GM23338 (cell line): ENCODE measurements around the gene PFKP. TPM values are rescaled to one million over a fixed set of nuclear protein-coding genes. Genes with fewer than 3 reads are reported as not detected.

Source experiments
- ATAC-seq: fragments of 200-7000 bp; cut with Tn5 transposase; 3 replicates; pipeline ENCODE4 v1.9.1; 2020
- DNase-seq: peaks from one replicate; pipeline ENCODE4 v3.0.0-alpha.2; 2015; ENCODE audit warnings: low spot score
- H2AFZ ChIP-seq: fragments of 200-600 bp; sonication (generic); 2 replicates; pipeline ENCODE4 v1.8.0; 2016; ENCODE audit warnings: antibody characterized with exemption, mild to moderate bottlenecking, moderate library complexity
- H3F3A ChIP-seq: fragments of 200-600 bp; sonication (generic); replicated peaks from 2 replicates; pipeline ENCODE4 v1.8.0; 2017; ENCODE audit warnings: antibody characterized with exemption, mixed run types, low read depth
- H3K27ac ChIP-seq: fragments of 200-600 bp; sonication (generic); 2 replicates; pipeline ENCODE4 v1.6.1; 2016; ENCODE audit warnings: low read depth
- H3K27me3 ChIP-seq: fragments of 200-600 bp; sonication (generic); 2 replicates; pipeline ENCODE4 v1.8.0; 2016; ENCODE audit warnings: mild to moderate bottlenecking, mixed run types, moderate library complexity; ENCODE audit not compliant: insufficient read depth
- H3K36me3 ChIP-seq: fragments of 200-600 bp; sonication (generic); 2 replicates; pipeline ENCODE4 v1.8.0; 2016; ENCODE audit warnings: mild to moderate bottlenecking; ENCODE audit not compliant: insufficient read depth
- H3K4me1 ChIP-seq: fragments of 200-600 bp; sonication (generic); 2 replicates; pipeline ENCODE4 v1.8.0; 2016; ENCODE audit warnings: mild to moderate bottlenecking, moderate library complexity; ENCODE audit not compliant: insufficient read depth
- H3K4me2 ChIP-seq: fragments of 200-600 bp; sonication (generic); 2 replicates; pipeline ENCODE4 v1.7.1; 2017; ENCODE audit warnings: mixed run types
- H3K4me3 ChIP-seq: fragments of 200-600 bp; sonication (generic); 2 replicates; pipeline ENCODE4 v1.6.1; 2016; ENCODE audit warnings: mixed run types
- H3K79me2 ChIP-seq: fragments of 200-600 bp; sonication (generic); replicated peaks from 2 replicates; pipeline ENCODE4 v1.8.0; 2017; ENCODE audit warnings: mild to moderate bottlenecking; ENCODE audit not compliant: insufficient read depth
- H3K9me2 ChIP-seq: fragments of 200-600 bp; sonication (generic); 2 replicates; pipeline ENCODE4 v1.8.0; 2017; ENCODE audit not compliant: insufficient read depth
- H4K20me1 ChIP-seq: fragments of 200-600 bp; sonication (generic); replicated peaks from 2 replicates; pipeline ENCODE4 v1.8.0; 2017; ENCODE audit warnings: mild to moderate bottlenecking; ENCODE audit not compliant: insufficient read depth
- H3K27ac Mint-ChIP-seq: 2 replicates; pipeline ENCODE4 v1.8.0; 2020; ENCODE audit warnings: inconsistent platforms, mild to moderate bottlenecking, moderate library complexity, mixed read lengths
- H3K27me3 Mint-ChIP-seq: 3 replicates; pipeline ENCODE4 v1.8.0; 2022; ENCODE audit warnings: low read depth, mild to moderate bottlenecking, moderate library complexity, mixed read lengths, inconsistent platforms; ENCODE audit not compliant: insufficient read depth, poor library complexity
- H3K36me3 Mint-ChIP-seq: 3 replicates; pipeline ENCODE4 v1.8.0; 2021; ENCODE audit warnings: low read depth, mild to moderate bottlenecking, inconsistent platforms, moderate library complexity, mixed read lengths
- H3K4me1 Mint-ChIP-seq: 3 replicates; pipeline ENCODE4 v1.8.0; 2020; ENCODE audit warnings: mild to moderate bottlenecking, inconsistent platforms, mixed read lengths
- H3K4me3 Mint-ChIP-seq: 3 replicates; pipeline ENCODE4 v1.8.0; 2021; ENCODE audit warnings: moderate library complexity, mild to moderate bottlenecking, inconsistent platforms, mixed read lengths
- H3K9me3 Mint-ChIP-seq: 3 replicates; pipeline ENCODE4 v1.8.0; 2020; ENCODE audit warnings: moderate library complexity, mild to moderate bottlenecking, inconsistent platforms, mixed read lengths
- ETS1 ChIP-seq: IDR thresholded peaks from 2 replicates; pipeline ENCODE4 v1.6.1; 2016; ENCODE audit warnings: antibody characterized with exemption
- EZH2 ChIP-seq: fragments of 200-600 bp; sonication (generic); IDR thresholded peaks from one replicate; pipeline ENCODE4 v1.8.0; 2017; ENCODE audit warnings: antibody characterized with exemption, mild to moderate bottlenecking, low read depth; ENCODE audit not compliant: unreplicated experiment
- EZH2phosphoT487 ChIP-seq: fragments of 200-600 bp; sonication (generic); IDR thresholded peaks from one replicate; pipeline ENCODE4 v1.8.1; 2018; ENCODE audit warnings: antibody characterized with exemption; ENCODE audit not compliant: unreplicated experiment
- JUNB ChIP-seq: IDR thresholded peaks from one replicate; pipeline ENCODE4 v1.6.1; 2016; ENCODE audit warnings: antibody characterized with exemption; ENCODE audit not compliant: unreplicated experiment
- NANOG ChIP-seq: IDR thresholded peaks from 2 replicates; pipeline ENCODE4 v1.6.1; 2016; ENCODE audit warnings: antibody characterized with exemption, borderline replicate concordance
- REST ChIP-seq: IDR thresholded peaks from one replicate; pipeline ENCODE4 v1.6.1; 2018; ENCODE audit warnings: antibody characterized with exemption; ENCODE audit not compliant: unreplicated experiment
- STAT1 ChIP-seq: IDR thresholded peaks from one replicate; pipeline ENCODE4 v1.6.1; 2016; ENCODE audit warnings: antibody characterized with exemption; ENCODE audit not compliant: unreplicated experiment
- ZNF331 ChIP-seq: fragments of 250-450 bp; sonication (Bioruptor Pico); IDR thresholded peaks from 2 replicates; pipeline ENCODE4 v1.5.0; 2020; ENCODE audit warnings: low read depth, mild to moderate bottlenecking, moderate library complexity
- polyA plus RNA-seq: library from polyadenylated mRNA; unstranded; fragments of >200 nt; fragmentation: Nextera tagmentation; extraction: Ambion mirVana; gene quantifications from 2 replicates; pipeline ENCODE4 v1.2.1, GENCODE V29; 2016
- total RNA-seq: library from RNA; depleted of rRNA; stranded (reverse); fragments of >200 nt; shearing (Covaris generic); gene quantifications from 2 replicates; pipeline ENCODE4 v1.2.3, GENCODE V29; 2014
- TF ChIP-seq, protein P1 (sequence below), 2 experiments: fragments of 200-600 bp in 1 of 2; sonication (generic) in 1 of 2; conservative IDR thresholded peaks; 2 replicates each; pipeline versions ENCODE4 v1.5.1 to v1.6.1; 2016 to 2017; ENCODE audit warnings: antibody characterized with exemption in 2 of 2, low read depth in 2 of 2, mild to moderate bottlenecking in 2 of 2, moderate library complexity in 1 of 2
- TF ChIP-seq, protein P2 (sequence below): fragments of 250-450 bp; sonication (Bioruptor Pico); IDR thresholded peaks from 2 replicates; pipeline ENCODE4 v1.5.0; 2020; ENCODE audit warnings: mild to moderate bottlenecking, moderate library complexity

PFKP gene
- total and polyA plus RNA-seq, 2 experiments from 2014 or later: 56.3 to 120 TPM

DNA sequence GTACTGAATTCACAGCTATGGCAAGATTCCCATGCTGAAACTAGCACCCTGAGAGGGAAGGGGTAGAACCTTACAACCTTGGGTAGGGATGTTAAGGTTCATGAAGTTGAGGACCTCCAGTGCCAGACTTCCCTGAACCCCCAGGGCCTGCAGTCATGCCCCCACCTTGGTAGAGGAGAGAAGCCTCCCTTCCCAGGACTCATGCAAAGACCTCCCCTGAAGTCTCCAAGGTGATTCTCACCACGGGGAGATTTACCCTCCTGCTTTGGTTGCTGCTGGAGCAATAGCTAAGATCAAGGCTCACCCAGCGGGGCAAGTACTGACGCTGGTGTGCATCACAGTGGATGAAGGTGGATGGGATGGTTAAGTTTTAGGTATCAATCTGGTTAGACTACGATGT lies 49.1 kb upstream of the PFKP start (continued):
- TF ChIP-seq, protein P1, sequence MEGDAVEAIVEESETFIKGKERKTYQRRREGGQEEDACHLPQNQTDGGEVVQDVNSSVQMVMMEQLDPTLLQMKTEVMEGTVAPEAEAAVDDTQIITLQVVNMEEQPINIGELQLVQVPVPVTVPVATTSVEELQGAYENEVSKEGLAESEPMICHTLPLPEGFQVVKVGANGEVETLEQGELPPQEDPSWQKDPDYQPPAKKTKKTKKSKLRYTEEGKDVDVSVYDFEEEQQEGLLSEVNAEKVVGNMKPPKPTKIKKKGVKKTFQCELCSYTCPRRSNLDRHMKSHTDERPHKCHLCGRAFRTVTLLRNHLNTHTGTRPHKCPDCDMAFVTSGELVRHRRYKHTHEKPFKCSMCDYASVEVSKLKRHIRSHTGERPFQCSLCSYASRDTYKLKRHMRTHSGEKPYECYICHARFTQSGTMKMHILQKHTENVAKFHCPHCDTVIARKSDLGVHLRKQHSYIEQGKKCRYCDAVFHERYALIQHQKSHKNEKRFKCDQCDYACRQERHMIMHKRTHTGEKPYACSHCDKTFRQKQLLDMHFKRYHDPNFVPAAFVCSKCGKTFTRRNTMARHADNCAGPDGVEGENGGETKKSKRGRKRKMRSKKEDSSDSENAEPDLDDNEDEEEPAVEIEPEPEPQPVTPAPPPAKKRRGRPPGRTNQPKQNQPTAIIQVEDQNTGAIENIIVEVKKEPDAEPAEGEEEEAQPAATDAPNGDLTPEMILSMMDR (conservative IDR thresholded peaks at IDR 0.05; ENCODE audit: low read depth in 2 of 2): no peak

- no peaks in the 10 kb centered on the region for H3K4me1 Mint-ChIP-seq
- H3K4me3 Mint-ChIP-seq: no peak overlapping the region
- Histone ChIP-seq H3K9me2 (0 out of 2 replicates have a peak, but pooled peaks cover 2% of the 10 kb centered on the region), H3K79me2 (no peaks in the 10 kb centered on the region), H4K20me1 (no peaks in the 10 kb centered on the region), H3K27me3 (no peaks in the 10 kb centered on the region), H3K4me2 (no peak overlapping the region), H3K4me3 (no peak overlapping the region), H3F3A (no peaks in the 10 kb centered on the region), H2AFZ (no peak overlapping the region), H3K4me1 (no peaks in the 10 kb centered on the region), H3K27ac (no peak overlapping the region), H3K36me3 (no peaks in the 10 kb centered on the region)
- H3K9me3 Mint-ChIP-seq: peaks cover 15% of the 10 kb centered on the region
- peaks cover 6% of the 10 kb centered on the region for H3K27me3 Mint-ChIP-seq
- DNase-seq (no peak), ATAC-seq (no peak)
- no peaks in the 10 kb centered on the region; the same call in 2 of the 3 replicates for H3K36me3 Mint-ChIP-seq
- H3K27ac Mint-ChIP-seq: no peak overlapping the region
- TF ChIP-seq ZNF331 (CRISPR knock-in tag) (no peak), ETS1 (no peak), NANOG (no peak), EZH2 (no peak), REST (no peak), STAT1 (no peak), EZH2phosphoT487 (no peak), JUNB (no peak)
- TF ChIP-seq, protein P2, sequence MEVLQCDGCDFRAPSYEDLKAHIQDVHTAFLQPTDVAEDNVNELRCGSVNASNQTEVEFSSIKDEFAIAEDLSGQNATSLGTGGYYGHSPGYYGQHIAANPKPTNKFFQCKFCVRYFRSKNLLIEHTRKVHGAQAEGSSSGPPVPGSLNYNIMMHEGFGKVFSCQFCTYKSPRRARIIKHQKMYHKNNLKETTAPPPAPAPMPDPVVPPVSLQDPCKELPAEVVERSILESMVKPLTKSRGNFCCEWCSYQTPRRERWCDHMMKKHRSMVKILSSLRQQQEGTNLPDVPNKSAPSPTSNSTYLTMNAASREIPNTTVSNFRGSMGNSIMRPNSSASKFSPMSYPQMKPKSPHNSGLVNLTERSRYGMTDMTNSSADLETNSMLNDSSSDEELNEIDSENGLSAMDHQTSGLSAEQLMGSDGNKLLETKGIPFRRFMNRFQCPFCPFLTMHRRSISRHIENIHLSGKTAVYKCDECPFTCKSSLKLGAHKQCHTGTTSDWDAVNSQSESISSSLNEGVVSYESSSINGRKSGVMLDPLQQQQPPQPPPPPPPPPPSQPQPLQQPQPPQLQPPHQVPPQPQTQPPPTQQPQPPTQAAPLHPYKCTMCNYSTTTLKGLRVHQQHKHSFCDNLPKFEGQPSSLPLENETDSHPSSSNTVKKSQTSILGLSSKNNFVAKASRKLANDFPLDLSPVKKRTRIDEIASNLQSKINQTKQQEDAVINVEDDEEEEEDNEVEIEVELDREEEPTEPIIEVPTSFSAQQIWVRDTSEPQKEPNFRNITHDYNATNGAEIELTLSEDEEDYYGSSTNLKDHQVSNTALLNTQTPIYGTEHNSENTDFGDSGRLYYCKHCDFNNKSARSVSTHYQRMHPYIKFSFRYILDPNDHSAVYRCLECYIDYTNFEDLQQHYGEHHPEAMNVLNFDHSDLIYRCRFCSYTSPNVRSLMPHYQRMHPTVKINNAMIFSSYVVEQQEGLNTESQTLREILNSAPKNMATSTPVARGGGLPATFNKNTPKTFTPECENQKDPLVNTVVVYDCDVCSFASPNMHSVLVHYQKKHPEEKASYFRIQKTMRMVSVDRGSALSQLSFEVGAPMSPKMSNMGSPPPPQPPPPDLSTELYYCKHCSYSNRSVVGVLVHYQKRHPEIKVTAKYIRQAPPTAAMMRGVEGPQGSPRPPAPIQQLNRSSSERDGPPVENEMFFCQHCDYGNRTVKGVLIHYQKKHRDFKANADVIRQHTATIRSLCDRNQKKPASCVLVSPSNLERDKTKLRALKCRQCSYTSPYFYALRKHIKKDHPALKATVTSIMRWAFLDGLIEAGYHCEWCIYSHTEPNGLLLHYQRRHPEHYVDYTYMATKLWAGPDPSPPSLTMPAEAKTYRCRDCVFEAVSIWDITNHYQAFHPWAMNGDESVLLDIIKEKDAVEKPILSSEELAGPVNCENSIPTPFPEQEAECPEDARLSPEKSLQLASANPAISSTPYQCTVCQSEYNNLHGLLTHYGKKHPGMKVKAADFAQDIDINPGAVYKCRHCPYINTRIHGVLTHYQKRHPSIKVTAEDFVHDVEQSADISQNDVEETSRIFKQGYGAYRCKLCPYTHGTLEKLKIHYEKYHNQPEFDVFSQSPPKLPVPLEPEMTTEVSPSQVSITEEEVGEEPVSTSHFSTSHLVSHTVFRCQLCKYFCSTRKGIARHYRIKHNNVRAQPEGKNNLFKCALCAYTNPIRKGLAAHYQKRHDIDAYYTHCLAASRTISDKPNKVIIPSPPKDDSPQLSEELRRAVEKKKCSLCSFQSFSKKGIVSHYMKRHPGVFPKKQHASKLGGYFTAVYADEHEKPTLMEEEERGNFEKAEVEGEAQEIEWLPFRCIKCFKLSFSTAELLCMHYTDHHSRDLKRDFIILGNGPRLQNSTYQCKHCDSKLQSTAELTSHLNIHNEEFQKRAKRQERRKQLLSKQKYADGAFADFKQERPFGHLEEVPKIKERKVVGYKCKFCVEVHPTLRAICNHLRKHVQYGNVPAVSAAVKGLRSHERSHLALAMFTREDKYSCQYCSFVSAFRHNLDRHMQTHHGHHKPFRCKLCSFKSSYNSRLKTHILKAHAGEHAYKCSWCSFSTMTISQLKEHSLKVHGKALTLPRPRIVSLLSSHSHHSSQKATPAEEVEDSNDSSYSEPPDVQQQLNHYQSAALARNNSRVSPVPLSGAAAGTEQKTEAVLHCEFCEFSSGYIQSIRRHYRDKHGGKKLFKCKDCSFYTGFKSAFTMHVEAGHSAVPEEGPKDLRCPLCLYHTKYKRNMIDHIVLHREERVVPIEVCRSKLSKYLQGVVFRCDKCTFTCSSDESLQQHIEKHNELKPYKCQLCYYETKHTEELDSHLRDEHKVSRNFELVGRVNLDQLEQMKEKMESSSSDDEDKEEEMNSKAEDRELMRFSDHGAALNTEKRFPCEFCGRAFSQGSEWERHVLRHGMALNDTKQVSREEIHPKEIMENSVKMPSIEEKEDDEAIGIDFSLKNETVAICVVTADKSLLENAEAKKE (CRISPR knock-in tag): no peak
- TF ChIP-seq, protein P1 (conservative IDR thresholded peaks at IDR 0.05; ENCODE audit: low read depth in 2 of 2): no peak
Observed at GRCh38 chr10:3020311-3020710, 47.0 kb upstream of the PFKP start.
